ENCODE results near the gene COL6A2.

DNA sequence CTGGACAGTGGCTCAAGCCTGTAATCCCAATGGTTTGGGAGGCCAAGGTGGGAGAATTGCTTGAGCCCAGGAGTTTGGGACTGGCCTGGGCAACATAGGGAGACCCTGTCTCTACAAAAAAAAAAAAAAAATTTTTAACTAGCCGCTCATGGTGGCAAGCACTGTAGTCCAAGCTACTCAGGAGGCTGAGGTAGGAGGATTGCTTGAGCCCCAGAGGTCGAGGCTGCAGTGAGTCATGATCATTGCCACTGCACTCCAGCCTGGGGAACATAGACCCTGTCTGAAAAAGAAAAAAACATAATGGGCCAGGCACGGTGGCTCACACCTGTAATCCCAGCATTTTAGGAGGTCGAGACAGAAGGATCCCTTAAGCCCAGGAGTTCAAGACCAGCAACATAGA is 81.0 kb downstream of the COL6A2 start:
- no peak for TF ChIP-seq CTCF (IDR thresholded peaks at IDR 0.05)
- no peak for TF ChIP-seq POLR2A (IDR thresholded peaks at IDR 0.05)

Data from uterus (tissue), 2 donors.